AG04449 (cell line): ENCODE measurements around the gene PSMB3.

ENCODE experiments used
- CTCF ChIA-PET: fragments of 350-600 bp; formaldehyde crosslinking; extraction: SDS; loops from one replicate; lab custom pipeline; 2021; ENCODE audit warnings: antibody characterized with exemption; lab: Yijun Ruan, JAX
- POLR2A ChIA-PET: fragments of 400-600, 350-600 bp; formaldehyde crosslinking; extraction: SDS; loops from one replicate; lab custom pipeline; 2020; ENCODE audit warnings: antibody characterized with exemption, inconsistent platforms; lab: Yijun Ruan, JAX
- DNase-seq: peaks from one replicate; pipeline ENCODE4 v3.0.0-alpha.2; 2010; ENCODE audit warnings: low read depth, low spot score
- H3K4me3 ChIP-seq: 2 replicates; pipeline ENCODE4 v1.5.1; 2011; ENCODE audit warnings: low read depth, mild to moderate bottlenecking, control low read depth, low read length
- TF ChIP-seq, protein P1 (sequence below): IDR thresholded peaks from one replicate; pipeline ENCODE4 v1.5.1; 2011; ENCODE audit warnings: mild to moderate bottlenecking, moderate library complexity, low read length, control low read depth, inconsistent platforms; ENCODE audit not compliant: insufficient read depth; ENCODE audit errors: missing control alignments

PSMB3 gene

DNA sequence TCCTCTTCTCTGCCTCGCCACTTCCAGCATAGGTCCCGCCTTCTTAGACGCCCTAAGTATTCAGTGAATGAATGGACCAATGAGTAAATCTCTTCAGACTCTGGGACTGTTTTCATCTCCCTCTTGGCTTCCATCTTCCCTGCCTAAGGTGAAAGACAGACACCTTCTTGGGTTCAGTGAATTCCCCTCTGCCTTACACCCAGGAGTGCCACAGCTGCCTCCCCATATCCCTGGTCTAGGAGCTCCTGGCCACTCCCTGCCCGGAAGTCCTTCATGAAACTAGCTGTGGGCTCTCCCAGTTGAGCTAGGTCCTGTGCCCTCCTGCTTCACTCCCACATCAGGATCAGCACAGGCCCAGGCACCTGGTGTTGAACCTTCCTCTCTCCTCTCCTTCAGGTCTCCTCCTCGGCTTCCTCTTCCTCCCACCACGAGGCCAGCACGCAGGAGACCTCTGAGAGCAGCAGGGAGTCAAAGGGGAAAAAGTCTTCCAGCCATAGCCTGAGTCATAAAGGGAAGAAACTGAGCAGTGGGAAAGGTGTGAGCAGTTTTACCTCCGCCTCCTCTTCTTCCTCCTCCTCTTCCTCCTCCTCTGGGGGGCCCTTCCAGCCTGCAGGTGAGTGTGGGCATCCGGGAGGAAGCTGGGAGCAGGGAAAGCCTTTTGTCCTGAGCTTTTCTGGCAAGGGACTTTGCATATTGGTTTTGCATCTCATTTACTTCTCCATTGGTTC is 37.2 kb upstream of the PSMB3 start:
- H3K4me3 ChIP-seq = no peak overlapping the region
- TF ChIP-seq, protein P1, sequence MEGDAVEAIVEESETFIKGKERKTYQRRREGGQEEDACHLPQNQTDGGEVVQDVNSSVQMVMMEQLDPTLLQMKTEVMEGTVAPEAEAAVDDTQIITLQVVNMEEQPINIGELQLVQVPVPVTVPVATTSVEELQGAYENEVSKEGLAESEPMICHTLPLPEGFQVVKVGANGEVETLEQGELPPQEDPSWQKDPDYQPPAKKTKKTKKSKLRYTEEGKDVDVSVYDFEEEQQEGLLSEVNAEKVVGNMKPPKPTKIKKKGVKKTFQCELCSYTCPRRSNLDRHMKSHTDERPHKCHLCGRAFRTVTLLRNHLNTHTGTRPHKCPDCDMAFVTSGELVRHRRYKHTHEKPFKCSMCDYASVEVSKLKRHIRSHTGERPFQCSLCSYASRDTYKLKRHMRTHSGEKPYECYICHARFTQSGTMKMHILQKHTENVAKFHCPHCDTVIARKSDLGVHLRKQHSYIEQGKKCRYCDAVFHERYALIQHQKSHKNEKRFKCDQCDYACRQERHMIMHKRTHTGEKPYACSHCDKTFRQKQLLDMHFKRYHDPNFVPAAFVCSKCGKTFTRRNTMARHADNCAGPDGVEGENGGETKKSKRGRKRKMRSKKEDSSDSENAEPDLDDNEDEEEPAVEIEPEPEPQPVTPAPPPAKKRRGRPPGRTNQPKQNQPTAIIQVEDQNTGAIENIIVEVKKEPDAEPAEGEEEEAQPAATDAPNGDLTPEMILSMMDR = no peak
- ChIA-PET CTCF (interaction anchor here (4.3 kb wide), 1 partner anchor 20 kb away, joined by 22 read pairs; no protein-coding TSS in a partner anchor), POLR2A (interaction anchor here (1.3 kb wide), 1 partner anchor 31 kb away, joined by 4 read pairs; no protein-coding TSS in a partner anchor)
- no peak for DNase-seq

DNA sequence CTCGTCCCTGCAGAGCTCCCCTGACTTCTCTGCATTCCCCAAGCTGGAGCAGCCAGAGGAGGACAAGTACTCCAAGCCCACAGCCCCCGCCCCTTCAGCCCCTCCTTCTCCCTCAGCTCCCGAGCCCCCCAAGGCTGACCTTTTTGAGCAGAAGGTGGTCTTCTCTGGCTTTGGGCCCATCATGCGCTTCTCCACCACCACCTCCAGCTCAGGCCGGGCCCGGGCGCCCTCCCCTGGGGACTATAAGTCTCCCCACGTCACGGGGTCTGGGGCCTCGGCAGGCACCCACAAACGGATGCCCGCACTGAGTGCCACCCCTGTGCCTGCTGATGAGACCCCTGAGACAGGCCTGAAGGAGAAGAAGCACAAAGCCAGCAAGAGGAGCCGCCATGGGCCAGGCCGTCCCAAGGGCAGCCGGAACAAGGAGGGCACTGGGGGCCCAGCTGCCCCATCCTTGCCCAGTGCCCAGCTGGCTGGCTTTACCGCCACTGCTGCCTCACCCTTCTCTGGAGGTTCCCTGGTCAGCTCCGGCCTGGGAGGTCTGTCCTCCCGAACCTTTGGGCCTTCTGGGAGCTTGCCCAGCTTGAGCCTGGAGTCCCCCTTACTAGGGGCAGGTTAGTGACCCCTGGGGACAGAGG is 36.1 kb upstream of the PSMB3 start:
- no peak overlapping the region for H3K4me3 ChIP-seq
- POLR2A ChIA-PET = interaction anchor here (0.6 to 1.3 kb wide), 2 partner anchors 30 to 152 kb away, joined by 3 to 4 read pairs; no protein-coding TSS in a partner anchor
- CTCF ChIA-PET = interaction anchor here (0.8 to 4.3 kb wide), 3 partner anchors 13 to 19 kb away, joined by 3 to 22 read pairs (median 4); no protein-coding TSS in a partner anchor
- DNase-seq = no peak
- TF ChIP-seq, protein P1 = no peak

DNA sequence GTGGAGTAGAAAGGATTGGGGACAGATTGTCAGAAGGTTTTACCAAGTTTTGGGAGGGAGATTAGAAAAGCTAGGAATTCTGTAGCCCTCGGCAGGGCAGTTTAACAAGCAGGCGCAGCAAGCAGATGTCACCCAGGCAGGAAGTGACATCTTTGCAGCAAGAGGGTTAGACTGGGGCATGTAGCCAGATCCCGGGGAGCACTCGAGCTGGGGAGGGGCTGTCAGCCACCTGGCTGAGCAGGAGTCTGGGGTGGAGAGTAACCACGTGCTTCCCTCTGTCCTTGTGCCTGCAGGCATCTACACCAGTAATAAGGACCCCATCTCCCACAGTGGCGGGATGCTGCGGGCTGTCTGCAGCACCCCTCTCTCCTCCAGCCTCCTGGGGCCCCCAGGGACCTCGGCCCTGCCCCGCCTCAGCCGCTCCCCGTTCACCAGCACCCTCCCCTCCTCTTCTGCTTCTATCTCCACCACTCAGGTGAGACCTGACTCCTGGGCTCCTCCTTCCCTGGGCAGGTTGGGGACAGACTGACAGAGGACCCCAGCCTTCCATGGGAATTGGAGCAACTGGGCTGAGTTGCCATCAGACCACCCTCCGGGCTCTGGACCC is 35.3 kb upstream of the PSMB3 start:
- ChIA-PET CTCF (interaction anchor here (0.8 to 4.3 kb wide), 5 partner anchors 11 to 40 kb away, joined by 3 to 23 read pairs (median 6); no protein-coding TSS in a partner anchor), POLR2A (no interaction called here)
- H3K4me3 ChIP-seq = no peak overlapping the region
- DNase-seq = no peak
- TF ChIP-seq, protein P1 = no peak

DNA sequence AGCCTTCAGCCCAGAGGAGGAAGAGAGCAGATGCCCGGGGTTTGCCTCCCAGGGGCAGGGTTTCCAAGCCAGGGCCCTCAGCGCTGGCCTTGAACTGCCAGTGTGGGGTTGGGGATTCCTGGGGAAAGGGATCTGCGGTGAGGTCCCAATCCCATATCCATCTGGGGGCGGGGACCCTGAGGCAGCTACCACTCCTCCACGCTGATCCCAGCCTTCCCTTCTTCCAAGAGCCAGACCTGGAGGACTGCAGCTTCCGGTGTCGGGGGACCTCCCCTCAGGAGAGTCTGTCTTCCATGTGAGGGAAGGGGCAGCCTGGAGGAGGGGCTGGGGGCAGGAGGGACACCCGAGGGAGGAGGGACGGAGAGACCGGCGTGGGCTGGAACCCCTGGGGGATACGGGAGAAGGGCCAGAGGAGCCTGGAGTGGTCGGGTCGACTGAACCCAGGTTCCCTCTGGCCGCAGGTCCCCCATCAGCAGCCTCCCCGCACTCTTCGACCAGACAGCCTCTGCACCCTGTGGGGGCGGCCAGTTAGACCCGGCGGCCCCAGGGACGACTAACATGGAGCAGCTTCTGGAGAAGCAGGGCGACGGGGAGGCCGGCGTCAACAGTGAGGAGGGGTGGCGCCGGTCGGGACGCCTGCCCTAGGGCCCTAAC is 33.1 kb upstream of the PSMB3 start:
- ChIA-PET CTCF (interaction anchor here (1.8 to 3.5 kb wide), 4 partner anchors 9 to 42 kb away, joined by 6 to 23 read pairs (median 12); partner anchors contain the start of gene CISD3), POLR2A (interaction anchor here (1.5 kb wide), 1 partner anchor 11 kb away, joined by 3 read pairs; no protein-coding TSS in a partner anchor)
- TF ChIP-seq, protein P1 = no peak
- no peak for DNase-seq
- no peak overlapping the region for H3K4me3 ChIP-seq

DNA sequence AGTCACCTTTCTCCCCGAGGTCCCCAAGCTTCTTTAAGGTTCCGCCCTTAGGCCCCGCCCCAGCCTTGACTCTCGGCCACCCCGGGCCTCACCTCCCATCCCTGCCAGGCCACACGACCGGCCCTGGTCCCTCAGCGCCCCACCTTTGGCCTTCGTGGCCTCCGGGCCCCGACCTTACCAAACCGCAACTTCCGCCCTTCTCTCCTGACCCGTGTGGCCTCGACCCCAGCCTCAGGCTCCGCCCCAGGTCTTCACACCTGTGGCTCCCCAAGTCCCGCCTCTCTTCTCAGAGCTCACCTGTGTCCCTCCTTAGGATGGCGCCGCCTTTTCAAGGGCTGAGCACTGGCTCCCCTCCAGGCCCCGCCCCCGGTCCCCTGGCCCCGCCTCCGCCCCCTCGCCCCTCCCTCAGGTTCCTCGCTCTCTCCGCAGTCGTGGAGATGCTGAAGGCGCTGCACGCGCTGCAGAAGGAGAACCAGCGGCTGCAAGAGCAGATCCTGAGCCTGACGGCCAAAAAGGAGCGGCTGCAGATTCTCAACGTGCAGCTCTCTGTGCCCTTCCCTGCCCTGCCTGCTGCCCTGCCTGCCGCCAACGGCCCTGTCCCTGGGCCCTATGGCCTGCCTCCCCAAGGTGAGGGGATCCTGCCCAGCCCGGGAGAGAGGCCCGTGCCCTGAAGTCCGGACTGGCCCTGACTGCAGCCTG is 32.4 kb upstream of the PSMB3 start:
- no peak overlapping the region for H3K4me3 ChIP-seq
- CTCF ChIA-PET = interaction anchor here (2.9 to 3.5 kb wide), 2 partner anchors 8 to 11 kb away, joined by 15 to 23 read pairs; partner anchors contain the start of gene CISD3
- TF ChIP-seq, protein P1 = no peak
- DNase-seq = no peak
- POLR2A ChIA-PET = no interaction called here
